Measurements from ENCODE around the gene RAB40C.

DNA sequence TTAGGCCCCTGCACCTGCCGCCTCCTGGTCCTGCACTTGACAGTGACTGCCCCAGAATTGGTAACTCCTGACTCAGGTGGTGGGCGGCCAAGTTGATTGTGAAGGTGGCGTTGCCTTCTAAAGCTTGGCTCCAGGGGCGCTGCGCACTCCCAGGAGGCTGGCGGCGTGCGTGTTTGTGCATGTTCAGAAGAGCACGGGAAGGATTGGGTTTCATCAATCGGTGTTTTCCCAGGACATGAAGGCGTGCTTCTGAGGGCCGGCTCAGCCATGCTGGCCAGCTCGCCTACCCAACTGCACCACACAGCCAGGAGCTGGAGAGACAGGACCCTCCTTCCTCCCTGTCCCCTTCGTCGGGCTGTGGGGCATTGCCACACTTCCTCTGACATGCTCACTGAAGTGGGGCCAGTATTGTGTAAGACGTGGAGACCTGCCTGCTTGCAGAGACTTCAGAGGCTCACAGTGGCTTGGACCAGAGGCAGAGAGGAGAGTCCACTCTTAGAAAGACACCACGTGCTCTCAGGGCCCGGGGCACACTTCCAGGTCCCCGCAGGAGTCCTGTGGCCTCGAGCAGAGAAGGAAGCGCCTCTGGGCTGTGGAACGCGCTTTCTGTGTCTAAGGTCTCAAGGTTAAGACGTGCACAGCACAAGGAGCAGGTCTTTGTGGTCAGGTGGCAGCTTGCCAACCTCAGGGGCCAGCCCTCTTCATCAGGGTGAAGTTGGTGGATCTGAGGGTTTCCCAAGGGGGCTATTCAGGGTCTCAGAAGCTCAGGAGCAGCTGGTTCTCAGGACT, 2.8 kb downstream of the RAB40C start:
- peak in 3 of 4 donors; percentile 19 to 26 (median 23) for TF ChIP-seq CTCF (IDR thresholded peaks at IDR 0.05)
- peak; percentile 26 for TF ChIP-seq POLR2A (IDR thresholded peaks at IDR 0.05)
